SKM-1 (cell line): Measurements from ENCODE around the gene PTPN14.

Source experiments
- DNase-seq: peaks from one replicate; lab custom pipeline; 2025; ENCODE audit not compliant: unreplicated experiment; lab: John Stamatoyannopoulos, UW

PTPN14 gene

DNA sequence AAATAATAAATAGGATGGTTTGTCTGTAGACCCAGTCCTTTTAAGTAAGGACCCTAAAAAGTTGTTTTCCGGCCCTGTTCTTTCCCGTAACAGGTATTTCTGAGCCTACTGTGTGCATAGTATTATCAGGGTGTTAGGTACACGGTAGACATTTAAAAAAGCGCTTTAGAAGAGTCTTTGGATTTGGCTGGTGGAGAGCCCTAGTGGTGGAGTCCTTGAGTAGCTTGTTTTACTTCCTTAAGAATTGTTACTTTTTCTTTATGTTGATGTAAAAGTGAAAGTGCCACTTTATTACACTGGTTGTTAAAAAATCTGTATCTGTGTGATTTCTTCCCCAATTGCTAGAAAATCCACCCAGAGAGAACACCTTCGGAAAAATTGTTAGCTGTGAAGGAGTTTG is 233.7 kb downstream of the PTPN14 start:
- no peak for DNase-seq

DNA sequence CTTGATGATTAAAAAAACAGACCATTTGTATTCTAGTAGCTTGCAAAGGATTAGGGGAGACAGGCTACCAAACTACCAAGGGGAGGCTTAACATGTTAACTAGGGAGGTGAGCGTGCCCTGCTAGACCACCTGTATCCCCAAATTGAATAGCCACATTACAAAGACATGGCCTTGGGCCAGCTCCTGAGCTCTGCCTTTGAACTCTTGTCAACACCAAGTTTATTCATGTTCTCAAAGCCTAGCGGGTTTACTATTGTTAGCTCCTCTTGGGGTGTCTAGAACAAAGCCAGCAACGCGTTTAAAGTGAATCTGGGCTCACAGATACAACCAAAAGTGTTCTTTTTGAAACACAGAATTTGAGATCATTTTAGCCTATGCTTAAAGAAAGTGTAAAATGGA is 234.1 kb downstream of the PTPN14 start:
- DNase-seq = no peak

DNA sequence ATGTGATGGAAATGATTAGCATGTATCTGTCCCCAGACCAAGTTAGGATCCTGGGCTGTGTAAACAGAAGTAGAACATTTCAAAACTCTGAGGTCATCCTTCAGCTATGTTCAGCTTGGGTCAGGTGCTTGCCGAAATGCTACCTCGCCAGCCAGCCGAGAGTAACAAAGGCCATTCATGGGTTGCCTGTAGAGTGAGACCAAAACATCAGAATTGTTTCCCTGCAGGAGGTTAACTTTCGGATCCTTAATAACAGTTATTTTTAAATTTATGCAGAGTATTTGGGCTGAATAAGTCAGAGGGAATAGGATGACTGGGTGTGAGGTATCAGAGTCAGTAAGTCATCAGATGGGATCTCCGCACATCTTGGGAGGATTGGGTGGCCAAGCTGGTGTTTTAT is 234.8 kb downstream of the PTPN14 start:
- DNase-seq = no peak

DNA sequence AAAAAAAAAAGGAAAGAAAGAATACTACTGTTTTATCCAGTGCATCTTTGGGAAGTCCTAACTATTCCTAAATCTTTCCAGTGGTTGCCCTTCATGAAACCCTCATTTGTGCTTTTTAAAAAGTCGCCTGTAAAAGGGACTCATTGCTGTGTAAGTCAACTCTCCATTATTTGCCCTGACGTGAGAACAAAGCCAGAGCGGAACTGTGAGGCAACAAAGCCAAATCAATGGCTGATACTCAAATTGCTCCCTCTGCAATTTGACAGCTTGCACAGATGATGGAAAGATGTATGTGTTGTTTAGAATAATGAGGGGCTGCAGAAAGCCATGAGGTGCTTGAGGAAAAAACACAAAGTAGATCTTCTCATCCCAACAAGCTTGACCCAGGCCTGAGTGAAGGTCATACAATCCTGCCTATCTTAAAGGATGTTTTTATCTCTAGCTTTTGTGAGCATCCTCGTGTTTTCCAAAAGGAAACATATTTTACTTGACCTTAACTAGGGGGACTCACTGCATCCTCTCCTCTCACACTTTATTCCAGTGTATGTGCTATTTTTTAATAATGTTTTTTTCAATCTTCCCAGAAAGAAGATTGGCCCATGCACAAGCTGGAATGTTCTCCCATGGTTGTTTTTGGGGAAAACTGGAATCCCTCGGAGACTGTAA is 237.1 kb downstream of the PTPN14 start:
- no peak for DNase-seq

DNA sequence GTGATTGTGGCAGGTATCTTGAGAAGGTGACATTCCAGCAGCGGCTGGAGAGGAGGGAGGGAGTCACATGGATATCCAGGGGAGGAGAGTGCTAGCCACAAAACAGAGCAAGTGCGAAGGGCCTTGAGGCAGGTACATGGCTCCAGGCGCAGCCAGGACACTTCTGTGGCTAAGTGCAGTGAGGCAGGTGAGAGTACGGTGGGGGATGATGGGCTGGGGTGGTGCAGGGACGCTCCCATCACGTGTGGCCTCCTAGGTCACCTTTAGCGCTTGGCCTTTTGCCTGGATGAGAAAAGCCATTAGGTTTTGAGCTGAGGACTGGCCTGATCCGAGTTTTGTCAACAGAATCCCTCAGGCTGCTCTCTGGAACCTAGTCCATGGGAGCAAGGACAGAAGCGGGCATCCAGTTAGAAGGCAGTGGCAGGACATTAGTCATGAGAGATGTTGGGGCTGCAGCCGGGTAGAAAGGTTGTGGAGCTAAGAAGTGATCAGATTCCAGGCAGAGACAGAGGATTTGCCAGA is 238.8 kb downstream of the PTPN14 start:
- no peak for DNase-seq

DNA sequence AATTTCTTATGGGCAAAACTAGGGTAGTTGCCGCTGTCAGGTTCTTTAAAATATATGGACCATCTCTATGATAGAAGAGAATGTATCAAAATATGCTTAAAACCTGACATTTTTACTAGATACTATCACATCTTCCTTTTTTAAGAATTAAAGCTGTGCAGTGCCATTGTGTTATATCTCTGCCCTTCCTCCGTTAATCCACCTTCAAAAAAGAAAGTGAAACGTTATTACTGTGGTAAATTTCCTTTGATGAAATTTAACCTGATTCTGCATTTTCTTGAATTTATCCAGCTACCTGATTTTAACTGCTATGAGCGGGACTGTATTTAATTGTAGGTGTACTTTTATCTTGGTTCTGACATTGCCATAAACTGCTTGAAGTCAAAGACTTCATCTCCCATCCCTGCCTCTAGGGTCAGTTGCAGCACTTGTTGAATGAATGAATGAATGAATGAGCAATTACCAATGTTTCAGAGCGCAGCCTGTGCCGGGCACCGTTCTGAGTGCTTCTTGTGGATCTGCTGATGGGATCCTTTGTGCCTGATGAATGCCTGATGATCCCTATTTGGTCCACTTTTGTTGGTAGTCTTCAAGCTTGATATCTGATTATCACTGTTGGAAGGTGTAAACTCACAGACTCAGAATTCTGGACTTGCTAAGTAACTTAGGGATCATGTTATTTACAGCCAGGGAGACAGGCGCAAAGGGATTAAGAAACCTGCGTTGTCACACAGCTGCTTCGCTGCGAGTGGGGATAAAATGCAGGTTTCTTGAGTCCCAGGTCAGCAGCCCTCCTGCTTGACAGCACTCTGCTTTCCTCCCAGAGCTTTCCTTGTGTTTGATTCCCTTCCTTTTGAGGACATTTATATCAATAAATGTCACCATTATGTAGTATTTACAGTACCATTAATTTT is 240.4 kb downstream of the PTPN14 start:
- no peak for DNase-seq

DNA sequence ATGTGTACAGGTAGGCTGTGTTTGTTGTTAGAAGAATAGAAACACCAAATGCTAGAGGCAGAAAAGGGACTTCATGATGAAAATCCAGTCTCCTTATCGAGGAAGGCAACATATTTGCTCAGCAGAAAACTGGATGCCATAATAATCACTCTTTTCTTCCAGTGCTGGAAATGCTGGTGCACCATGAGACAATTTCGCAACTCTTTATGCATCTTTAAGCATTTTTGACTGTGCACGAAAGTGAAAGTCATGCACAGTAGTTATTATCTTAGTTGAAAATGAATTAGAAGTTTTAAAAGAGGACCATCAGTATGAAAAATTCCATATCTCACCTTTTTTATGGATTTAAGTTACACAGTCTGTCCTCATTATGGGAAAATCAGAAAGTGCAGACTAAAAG is 241.4 kb downstream of the PTPN14 start:
- peak; percentile 16 for DNase-seq

DNA sequence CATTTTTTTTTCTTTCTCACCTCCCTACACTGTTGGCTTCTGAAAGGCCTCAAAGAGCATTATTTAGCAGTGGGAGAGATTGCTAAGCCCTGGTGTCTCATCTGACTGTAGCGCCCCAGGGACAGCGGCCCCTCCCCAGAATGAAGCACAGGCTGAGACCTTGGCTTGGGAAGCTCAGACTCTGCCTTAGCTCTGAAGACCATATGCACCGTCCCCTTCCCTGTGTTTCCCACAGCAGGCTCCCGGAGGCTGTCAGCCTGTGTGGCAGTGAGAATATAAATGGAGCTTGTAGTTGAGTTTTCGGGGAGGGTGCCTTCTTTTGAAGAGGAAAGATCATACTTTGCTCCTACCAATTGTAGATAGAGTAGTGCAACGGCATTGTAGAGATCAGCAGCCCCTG is 245.1 kb downstream of the PTPN14 start:
- DNase-seq = no peak

DNA sequence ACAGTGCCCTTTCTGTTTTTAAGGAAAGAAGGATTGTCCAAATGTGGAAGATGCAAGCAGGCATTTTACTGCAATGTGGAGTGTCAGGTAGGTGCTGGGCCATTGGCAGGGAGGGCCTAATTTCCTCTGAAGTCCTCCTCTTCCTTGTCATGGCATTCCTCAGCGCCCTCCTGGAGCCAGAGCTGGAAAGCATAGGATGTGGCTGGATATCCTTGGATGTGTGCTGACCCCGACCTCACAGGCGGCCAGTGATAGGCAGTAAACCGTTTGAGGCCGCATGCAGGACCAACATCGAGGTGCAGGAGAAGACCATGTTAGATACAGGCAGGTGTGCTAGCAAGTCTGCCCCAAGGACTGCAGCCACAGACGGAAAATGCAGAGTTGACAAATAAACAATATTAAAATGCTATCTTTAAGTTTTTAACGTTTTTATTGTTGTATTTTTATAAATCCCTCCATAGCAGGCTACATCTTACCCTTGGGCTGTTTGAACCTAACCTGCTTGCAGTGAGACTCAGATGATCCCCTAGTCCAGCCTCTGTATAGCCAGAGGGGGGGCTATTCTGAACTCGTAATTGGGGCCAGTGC is 246.1 kb downstream of the PTPN14 start:
- no peak for DNase-seq

DNA sequence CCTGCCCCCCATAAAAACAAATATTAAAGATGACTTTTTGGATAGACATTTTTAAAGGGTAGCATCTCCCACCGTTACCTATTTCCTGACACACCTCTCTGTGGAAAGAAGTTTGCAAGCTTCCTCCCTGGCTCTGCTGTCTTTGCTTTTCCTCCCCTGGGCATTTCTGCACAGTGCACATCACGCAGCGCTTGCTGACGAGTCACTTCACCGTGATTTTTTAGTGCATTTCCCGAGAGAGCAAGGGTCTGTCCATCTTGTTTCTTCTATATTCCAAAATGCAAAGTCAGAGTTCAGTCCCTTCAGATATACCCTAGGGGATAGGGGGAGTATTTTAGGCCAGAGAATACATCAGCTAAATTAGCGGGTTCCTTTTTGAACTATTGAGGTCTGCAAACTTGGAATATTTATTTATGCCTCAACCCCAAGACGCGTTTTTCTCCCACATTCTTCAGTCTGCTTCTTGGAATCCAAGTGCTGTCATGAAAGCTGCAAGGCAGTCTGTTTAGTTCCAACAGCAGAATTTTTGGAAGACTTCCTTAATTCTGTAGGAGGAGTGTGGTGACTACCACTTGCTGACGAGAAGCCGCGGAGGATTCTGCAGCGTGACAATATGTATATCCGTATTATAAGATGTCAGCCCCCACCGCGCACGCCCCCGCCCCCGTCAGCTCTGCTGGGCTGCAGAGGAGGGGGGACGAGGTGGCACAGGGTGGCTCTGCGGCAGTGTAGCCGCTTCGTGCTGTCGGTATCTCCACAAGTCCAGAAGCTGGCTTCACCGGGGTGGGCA is 248.1 kb downstream of the PTPN14 start:
- no peak for DNase-seq

DNA sequence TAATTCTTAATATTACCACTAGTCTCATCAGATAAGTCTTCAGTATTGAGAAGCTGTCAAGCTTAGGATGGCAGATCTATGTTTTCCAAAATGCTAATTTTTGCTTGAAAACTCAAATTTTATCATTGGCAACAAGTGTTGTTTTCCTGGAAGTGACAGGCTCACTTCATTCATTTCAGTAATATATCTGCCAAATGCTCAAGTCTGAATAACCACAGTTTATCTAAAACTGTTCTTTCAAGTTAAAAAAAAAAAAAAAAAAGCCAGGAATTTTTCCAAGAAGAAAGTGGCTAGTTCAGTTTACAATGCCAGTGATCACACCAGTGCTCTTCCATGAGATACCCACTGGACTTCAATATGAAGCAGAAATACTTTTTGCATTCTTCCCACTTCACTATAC is 249.9 kb downstream of the PTPN14 start:
- DNase-seq = no peak

DNA sequence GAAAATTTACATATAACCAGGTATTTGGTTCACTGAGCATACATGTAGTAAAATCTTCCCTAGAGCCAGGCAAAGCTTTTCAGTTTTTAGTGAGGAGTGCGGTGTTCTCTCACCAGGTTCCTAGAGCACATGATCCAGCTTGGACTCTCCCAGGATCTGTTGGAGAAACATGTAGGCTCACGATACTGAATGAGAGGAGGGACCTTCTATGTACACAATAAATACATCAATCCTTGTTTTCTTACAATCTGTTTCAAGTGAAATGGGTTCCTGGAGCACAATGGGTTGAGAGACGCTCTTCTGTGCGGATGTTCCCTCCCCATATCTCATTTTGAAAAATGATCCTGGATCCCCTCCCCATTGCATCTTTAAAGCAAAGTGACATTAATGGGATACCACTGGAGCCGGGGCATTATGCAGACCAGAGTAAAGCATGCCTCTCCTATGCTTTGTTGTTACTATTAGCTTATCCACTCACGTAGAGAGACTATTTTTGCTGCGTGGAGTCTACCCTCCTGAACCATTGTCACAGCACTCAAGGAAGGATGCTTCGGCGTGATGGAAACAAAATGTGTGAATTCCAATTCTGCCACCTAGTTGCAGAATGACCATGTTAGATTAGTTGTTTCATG is 251.1 kb downstream of the PTPN14 start:
- no peak for DNase-seq
